ENCODE data around the gene FGB. TPM values are rescaled to one million over a fixed set of nuclear protein-coding genes. Genes with fewer than 3 reads are reported as not detected.

Gene FGB
- total RNA-seq, 4 donors from 2014 or later = not detected

DNA sequence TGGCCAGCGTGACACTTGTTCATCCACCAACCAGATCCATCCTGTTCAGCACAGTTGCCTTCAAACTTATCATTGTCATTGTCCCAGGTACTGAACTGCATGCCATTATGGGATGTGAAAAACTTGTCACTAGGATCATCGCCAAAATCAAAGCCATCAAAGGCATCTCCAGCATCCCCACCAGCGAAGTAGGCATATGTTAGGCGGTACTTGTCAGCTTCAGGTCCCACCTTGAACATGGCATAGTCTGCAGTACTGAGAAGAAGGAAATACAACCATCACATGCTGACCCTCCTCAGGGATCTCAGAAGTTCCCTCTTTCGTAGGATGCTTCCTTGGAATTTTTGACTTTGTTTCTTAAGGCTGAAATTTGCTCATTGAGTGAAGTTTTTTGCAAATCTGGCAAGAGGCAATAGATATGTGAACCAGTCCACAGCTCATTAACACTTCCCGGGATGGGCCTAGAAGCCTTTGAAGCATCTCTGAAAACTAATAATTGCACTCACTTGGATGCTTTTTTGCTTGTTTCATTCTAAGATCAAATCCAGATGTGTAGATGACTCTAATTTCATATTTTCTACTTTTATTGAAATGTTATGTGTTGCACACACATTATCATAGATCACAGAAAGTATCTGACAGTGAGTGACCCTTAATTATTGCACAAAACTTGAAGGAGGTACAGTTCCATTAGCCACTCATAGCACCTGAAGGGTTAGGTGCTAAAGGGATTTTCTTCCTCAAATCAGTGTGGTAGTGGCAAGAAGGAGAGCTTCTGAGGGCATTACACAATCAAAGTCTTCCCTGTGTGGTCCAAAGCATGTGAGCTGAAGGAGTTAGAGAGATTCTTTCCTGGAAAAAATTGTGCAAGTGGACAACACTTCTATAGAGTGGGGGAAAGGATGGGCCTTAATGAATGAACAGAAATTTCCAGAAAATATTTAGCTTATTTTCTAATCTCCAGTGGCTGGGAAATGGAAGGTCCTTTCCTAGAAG is 44.2 kb downstream of the FGB start:
- ATAC-seq (ENCODE audit: low FRiP score) = no peak
- TF ChIP-seq CTCF (IDR thresholded peaks at IDR 0.05) = no peak
- no peak for DNase-seq (ENCODE audit: low spot score)

- DNase-seq (ENCODE audit: low spot score) = no peak
- ATAC-seq (ENCODE audit: low FRiP score) = no peak
- no peak for TF ChIP-seq CTCF (IDR thresholded peaks at IDR 0.05)
These were observed 45.8 kb downstream of the FGB start for GRCh38 chr4:154608361-154609252.

- no peak for TF ChIP-seq CTCF (IDR thresholded peaks at IDR 0.05)
- ATAC-seq (ENCODE audit: low FRiP score) (no peak), DNase-seq (ENCODE audit: low spot score) (no peak)
These were observed 46.7 kb downstream of the FGB start for GRCh38 chr4:154609532-154609931.

DNA sequence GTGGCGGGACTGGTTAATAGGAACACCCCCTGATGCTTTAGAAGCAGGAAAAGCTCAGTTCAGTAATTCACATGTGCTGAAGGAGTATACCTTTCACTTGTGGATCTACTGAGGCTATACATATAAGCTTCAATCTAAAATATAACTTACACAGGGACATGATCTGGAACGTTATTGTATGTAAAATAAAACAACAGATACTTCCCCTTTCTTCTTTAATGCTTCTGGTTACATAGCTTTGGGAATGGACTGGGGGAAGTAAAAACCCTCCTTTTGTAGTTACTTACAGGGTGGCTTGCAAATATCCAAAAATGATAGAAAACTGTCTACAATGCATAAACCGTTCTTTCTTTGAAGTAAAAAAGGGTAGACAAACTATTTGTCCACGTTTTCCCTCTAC is 47.8 kb downstream of the FGB start:
- ATAC-seq (ENCODE audit: low FRiP score) = no peak
- TF ChIP-seq CTCF (IDR thresholded peaks at IDR 0.05) = no peak
- no peak for DNase-seq (ENCODE audit: low spot score)

- ATAC-seq (ENCODE audit: low FRiP score) = no peak
- DNase-seq (ENCODE audit: low spot score) = no peak
- TF ChIP-seq CTCF (IDR thresholded peaks at IDR 0.05) = no peak
These were observed 49.0 kb downstream of the FGB start for GRCh38 chr4:154611833-154612232.

DNA sequence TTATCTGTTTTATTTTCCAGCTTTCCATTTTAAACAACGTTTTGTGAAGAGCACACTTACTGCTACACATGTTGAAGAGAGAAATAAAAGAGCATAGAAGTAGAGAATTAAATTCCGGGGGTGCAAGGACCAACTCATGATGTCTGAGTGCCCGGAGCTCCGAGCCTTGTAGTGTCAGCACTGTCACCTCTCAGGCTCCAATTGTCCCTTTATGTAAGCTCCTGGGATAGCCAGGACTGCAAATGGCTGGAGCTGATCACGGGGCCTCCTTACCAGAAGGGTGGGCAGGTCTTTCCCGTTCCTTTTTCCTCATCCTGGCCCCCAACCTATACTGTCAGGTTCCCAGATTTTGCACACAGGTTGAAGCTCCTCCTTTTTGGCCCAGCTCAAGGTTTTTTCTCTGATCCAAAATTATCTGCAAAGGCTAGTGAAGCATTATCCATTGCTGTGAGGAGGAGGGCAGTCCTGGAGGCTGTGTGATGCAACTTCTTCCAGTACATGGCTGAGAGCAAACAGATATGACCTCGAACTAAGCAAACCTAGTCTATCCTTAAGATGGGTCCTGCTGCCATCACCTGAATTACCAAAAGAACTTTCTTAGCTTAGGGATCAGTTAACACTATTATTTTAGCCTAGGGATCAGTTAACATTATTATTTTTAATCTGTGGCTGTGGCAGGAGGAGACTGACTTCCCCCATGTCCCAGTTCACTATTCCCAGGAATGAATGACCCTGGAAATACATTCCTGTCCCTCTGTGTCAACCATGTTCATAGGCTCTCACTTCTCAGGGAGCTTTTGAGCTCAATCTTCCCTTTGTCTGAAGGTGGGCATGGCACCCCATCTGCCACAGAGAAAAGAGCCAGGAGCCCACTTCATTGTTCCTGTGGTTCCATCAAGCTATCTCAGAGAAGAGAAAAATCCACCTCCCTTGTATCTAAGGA is 49.9 kb downstream of the FGB start, which contains the start of gene FGG:
FGG (minus strand) TSS at position 185 of the 943 bp plus-strand sequence; CDS start at position 138, 47 bp downstream.
- no peak for TF ChIP-seq CTCF (IDR thresholded peaks at IDR 0.05)
- ATAC-seq (ENCODE audit: low FRiP score) (no peak), DNase-seq (ENCODE audit: low spot score) (no peak)

All from omental fat pad (tissue), 4 donors.